HG02970 (cell line): Measurements from ENCODE around the gene PEAK1.

Experiments
- ATAC-seq: cut with Tn5 transposase; IDR thresholded peaks from one replicate; pipeline ENCODE4 v1.9.1; 2021; ENCODE audit warnings: mild to moderate bottlenecking, moderate library complexity, moderate number of reproducible peaks; ENCODE audit not compliant: unreplicated experiment, low FRiP score

Gene PEAK1

DNA sequence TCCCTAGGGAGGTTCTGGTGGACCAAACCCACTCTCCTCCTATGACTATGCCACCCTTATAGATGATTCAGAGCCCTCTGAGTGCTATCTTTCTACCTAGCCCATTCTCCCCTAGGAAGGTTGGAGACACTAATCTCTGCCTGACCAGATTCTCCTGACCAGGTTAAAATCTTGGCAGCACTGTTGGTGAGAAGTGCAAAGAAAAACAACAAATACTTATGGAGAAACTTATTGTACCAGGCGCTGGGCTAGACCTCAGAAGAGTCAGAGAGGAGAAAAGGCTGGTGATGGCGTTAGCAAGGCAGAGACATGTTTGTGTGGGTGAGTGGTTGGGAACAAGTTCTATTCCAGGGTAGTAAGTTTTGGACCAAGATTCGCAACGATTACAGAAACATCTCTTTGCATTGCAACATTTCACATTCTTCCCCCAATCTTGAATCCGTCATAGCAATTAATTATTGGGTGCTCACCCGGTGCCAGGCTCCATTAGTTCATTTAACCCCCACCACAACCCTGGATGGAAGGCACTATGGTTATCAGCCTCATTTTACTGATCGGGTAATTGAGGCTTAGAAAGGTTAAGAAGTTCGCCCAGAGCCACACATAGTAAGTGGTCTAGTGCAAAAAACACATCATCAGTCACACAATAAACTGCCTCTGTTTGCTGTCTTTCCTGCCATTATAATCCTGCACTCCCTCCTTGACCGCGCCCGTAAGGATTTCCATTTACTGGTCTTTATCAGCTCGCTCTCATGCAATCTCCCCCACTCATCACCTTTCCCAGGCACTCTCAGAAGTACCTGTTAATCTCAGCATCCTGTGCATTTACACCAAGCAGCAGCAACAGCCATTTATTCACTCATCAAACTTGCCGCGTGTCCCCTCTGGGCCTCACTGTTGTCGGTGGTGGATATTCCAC lies 348.3 kb downstream of the PEAK1 start:
- no peak for ATAC-seq

DNA sequence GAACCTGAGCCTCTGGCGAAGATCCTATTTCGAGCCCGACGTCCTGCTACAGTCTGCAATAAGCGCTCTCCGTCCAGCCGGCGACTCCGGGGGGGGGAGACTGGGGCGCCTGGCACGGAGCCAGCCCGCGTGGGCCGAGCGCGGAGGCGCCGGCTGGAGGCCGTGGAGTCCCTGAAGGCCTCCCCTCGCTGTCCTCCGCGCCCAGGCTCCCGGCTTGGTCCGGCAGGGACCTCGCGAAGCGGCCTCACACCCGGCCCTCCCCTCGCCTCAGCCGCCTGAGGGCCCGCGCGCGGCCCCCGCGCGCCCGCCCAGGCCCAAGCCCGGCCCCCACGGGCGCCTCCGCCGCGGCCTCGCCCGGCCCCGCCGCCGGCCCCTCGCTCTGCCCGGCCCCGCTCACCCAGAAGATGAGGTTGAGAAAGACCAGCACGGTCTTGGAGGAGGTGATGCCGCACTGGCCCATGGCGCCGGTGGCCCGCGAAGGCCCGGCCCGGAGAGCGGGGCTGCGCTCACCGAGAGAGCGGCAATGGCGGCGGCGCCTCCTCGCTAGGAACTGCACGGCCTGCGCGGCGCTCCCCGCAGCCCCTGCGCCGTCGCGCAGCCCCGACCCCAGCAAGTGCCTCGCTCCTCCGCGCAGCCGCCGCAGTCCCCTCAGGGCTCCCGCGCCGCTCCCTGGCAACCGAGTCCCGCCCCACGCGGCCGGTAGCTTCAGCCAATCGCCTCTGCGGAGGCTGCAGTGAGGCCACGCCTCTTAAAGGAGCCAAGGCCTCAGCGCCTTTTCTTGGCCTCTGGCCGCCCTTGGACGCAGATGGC lies 349.2 kb downstream of the PEAK1 start, which contains the start of gene TSPAN3:
TSS of gene TSPAN3 (minus strand) at position 615 of the 810 bp plus-strand sequence. CDS start at position 460, 155 bp downstream.
- peak; percentile 88 for ATAC-seq

DNA sequence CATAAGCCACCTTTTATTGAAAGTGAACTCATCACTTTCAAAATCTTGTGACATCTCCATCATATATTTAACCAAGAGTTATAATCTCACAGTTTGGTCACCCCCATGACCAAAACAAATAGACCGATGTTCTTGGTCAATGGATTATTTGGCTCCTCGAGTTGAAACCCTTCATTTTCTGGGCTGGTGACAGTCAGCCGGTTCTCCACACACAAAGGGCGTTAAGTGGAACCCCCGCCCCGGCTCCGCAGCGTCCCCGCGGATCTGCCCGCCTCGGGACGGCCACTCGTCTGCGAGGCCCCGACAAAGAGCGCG lies 349.8 kb downstream of the PEAK1 start:
- no peak for ATAC-seq

DNA sequence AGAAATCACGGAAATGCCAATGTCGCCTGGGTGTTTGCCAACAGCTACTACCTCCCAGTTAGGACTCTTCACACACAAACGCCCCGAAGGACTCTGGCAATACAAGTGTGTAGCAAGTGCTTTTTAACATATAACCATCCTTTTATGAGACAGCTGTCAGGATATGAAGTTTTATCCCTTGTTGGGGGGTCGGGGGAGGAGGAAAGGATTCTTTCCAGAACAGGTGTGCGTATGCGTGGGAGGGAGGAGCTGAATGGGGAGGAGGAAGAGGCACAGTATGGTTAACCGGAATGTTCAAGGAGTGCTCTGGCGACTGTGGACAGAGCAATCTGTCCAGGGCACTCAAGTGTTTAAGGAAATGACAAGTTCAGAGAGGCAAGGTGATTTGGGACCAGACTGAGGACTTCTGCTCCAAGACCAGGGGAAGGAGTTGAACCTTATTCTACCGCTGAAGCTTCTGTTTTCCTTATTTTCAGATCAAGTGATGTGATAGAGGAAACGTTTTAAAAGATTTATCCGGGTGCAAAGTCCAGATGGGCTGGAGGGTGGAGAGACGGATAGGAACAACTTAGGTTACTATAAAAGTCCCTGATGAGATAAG lies 350.3 kb downstream of the PEAK1 start:
- no peak for ATAC-seq

DNA sequence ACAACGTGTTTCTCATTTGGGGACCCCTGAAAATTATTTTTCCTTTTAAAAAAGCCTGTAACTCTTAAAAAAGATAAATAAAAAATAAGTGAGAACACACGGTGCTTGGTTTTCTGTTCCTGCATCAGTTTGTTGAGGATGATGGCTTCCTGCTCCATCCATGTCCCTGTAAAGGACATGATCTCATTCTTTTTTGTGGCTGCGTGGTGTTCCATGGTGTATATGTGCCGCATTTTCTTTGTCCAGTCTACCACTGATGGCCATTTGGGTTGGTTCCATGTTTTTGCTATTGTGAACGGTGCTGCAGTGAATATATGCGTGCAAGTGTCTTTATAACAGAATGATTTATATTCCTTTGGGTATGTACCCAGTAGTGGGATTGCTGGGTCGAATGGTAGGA lies 351.3 kb downstream of the PEAK1 start:
- ATAC-seq = no peak

DNA sequence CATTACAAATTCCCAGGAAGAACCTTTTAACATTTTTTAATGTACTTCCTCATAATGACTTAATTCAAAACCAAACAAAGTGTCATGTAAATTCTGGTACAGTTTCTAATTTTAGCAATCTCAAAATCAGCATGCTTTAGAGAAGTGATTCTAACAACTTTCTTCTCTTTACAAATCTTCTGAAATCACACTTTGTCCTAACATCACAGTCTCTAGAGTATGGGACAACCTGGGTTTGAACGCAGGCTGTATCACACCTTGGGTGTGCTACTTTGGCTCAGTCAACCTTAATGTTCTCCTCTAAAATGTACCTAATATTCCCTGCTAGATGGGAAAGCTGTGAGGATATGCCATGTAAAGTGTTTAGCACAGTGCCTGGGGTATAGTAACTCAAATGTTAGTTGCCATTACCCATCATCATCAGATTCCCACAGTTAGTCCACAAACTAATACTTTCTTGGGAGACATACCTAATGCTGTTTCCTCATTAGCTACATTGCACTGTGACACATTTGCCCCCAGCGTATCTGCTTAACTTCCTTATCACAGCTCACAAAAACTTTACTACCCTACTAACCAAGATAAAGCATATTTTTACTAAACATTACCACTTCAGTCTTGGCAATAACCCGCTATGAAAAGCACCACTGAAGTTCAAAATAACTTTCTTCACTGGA lies 352.1 kb downstream of the PEAK1 start:
- ATAC-seq = no peak

DNA sequence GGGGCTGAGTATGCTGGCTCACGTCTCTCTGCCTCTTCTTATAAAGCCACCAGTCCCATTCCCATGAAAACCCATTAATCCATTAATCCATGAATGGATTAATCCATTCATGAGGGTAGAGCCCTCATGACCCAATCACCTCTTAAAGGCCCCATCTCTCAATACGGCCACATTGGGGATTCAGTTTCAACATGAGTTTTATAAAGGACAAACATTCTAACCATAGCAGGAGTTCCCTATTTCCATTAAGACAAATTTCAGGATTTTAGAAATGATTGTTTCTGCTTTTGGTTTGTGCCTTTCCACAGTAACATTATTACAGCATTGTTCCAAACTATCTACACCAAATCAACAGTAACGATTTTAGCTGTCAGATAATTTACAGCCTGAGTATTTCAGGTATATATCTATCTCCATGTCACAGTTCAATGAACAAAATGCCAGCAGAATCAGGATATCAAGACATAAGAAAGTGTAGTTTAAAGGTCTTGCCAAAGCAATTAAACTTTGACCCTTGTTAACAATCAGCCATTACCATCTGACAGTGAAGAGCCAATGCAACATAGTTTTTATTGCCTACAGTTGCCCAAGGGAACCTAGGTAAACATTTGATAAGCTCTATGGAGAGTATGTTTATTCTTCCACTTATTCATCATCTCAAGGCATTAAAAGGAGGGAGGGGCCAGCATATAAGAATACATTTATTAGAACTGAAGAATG lies 352.8 kb downstream of the PEAK1 start:
- no peak for ATAC-seq

DNA sequence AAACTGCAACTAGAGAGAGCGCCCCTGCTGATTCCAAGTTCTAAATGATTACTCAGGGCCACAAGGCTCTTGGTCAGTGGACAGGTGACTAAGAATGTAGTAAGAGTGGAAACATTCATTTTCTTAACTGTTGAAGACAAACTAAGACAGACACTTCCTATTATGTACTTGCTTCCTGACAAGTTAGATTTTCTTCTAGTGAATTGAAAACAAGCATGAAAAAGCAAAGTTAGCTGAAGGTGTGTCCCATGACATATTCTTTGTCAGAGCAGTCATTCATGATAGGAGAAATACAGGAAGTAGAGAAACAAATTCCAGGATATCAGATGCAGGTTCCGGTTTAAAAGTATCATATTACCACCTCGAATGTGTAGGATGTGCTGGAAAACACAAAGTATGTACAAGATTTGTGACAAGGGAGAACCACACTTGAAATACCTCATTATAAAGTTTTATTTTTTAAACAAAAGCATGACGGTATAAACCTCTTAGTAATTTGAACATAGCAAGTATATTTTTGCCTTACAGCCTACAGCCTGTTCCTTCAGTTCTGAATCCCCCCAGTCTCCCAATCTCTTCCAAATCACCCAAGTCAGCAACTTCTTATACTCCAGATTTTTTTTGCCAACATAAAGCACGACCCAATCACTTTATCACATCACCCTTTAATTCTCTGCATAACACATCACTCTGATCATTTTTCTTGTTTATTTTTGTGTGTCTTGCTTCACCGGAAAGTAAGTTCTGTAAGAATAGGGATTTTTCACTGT lies 355.2 kb downstream of the PEAK1 start:
- no peak for ATAC-seq

DNA sequence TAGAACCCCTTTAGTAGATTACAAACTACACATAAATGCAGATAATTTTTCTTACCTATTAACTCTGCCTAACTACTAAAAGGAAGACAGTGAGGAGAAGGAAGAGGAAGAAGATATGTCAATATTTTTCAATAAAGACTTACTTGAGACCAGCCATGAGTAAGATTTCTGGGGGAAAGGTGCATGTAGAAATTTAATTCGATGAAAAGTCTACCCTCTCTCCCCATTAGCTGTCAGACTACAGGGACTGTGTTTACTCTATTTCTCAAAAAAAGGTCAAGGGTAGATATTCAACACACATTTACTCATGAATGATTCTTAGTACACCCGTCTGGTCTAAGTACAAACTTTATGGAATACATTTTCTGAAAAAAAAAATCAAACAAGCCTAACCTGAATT lies 355.8 kb downstream of the PEAK1 start:
- no peak for ATAC-seq

DNA sequence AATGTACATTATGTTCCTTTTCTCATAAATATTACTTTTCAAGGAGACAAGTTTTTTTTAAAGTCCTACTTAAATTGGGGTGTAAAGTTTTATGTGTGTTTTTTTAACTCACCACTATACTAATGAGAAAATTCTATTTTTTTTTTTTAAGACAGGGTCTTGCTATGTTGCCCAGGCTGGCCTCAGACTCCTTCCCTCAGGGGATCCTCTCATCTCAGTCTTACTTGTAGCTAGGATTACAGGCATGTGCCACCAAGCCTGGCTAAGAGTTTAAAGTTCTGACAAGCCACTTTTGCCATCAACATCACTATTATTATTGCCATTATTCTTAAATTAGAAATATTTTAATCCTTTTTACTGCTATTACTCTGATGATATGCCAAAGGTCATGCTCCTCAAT lies 356.7 kb downstream of the PEAK1 start:
- no peak for ATAC-seq

DNA sequence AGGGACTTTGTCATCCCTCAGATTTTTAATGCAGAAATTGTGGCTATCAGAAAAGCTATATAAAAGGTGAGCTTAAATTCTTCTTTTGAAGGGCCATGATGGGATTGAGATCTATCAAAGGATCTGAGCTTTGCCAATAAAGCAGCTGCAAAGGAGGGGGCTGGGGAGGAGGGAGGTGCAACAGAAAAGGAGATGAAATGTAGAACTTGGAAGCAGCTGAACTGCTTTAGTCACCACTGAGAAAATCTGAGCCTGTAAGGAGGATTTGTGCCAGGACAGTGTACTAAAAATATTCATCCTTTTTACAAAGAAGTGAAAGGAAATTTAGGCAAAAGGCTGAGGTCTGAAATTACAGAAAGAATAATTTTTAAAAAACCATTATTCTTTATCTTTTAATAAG lies 359.4 kb downstream of the PEAK1 start:
- ATAC-seq = no peak

DNA sequence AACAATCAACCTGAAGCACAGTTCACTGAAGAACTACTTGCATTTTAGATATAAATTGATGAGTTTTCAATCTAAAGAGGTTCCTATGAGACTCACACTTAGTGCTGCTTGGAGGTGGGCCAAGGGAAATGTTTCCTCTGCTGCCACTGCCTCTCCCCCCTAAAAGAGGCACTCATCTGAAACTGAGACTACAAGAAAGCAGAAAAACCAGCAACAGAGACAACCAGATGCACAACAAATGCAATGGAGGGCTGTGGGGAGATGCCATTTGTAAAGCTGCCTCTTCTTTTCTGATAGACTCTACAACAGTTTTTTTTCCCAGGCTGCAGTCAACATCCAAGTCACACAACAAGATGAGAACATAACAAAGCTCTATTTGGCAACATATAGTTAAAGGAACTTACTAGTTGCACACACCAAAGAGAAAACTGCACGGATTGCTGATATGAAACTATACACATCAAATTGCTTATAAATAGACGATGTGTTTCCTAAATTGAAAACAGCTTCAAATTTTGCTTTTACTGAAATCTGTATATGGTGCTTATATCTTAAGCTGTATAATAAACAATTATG lies 360.0 kb downstream of the PEAK1 start:
- ATAC-seq = no peak

DNA sequence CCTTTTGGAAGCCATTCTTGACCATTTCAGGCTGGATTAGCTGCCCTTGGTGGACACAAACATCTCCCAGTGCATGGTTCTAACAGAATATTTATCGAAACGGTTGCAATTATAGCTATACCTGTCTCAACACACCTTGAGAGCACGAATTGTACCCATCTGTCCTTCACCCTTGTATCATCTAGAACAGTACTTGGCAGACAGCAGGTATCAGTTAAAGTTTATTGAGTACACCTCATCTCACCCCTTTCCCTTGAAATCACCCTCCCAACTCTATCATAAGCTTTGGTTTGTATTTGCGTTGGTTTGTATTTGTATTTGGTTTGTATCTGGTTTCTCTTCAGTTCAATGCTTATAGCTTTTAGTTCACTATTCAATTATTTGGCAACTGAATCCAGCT lies 361.4 kb downstream of the PEAK1 start:
- ATAC-seq = no peak

DNA sequence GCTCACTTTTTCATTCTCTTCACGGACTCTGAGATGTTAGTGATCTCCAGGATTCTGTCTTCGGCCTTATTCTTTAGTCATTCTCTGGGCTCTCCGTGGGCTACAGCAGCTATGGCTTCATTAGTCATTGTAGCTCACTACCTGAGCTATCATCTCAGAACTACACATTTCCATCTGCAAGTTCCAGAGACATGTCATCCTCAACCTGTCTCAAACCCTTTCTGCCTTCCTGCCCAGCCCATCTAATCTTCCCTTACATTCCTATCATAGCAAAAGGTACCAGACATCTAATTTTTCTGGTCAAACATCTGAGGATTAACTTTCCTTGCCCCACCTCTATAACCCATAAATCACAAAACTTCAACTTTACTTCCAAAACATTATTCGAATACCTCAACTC lies 362.2 kb downstream of the PEAK1 start:
- ATAC-seq = no peak

DNA sequence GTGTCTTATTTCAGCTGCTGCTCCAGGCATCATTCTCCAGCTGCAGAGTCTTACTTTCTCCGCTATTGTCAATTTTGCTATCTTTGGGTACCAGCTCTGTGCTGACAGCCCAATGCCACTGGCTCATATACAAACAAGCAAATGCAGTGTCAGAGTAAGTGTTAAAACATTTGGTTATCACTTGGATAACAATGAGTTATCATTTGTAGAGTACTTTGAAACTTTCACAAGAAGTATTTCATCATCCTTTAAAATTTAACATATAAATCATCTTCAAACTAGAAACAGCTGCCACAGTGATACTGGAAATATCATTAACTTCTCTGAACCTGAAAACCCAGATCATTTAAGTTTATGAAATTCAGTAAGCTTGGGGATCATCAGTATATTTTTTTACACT lies 362.8 kb downstream of the PEAK1 start:
- no peak for ATAC-seq

DNA sequence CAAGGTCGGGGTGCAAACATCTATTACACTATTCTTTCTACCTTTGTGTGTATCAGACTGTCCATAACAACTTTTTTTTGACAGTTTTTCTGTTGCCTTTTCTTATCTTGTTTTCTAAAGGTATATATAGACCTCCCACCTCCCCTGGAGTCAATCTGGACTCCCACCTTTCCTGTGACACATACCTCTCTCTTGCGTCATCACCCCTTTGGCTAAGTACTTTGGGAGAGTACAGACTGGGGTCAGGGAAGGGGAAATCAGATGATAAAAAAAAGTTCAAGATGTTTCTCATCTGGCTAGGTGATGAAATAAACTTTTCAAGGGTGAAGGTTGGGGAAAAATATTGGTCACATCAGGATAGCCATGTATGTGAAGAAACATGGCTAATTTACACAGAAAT lies 366.2 kb downstream of the PEAK1 start:
- ATAC-seq = no peak

DNA sequence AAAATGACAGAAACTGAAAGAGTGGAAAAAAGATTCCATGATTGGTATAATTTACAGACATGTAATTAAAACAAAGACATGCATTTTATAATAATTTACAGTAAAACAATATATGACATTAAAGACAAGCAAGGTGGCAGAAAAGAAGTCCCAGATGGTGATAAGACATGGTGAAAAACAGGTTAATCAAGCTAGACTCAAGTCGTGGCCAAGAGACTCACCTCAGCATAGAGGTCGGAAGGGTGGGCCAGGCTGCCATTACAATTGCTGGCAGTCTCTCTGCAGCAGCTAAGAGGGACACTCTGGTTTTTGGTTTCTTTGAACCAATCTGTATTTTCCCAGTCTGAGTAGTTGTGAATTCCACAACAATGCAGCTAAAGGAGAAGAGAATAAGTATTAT lies 367.3 kb downstream of the PEAK1 start:
- ATAC-seq = no peak
